OCI-LY3 (cell line): ENCODE results near the gene RSL1D1.

ENCODE experiments used
- CTCF ChIP-seq: fragments of 200-600, 300-600 bp; sonication (generic); IDR thresholded peaks from 2 replicates; pipeline ENCODE4 v1.5.1; 2014; ENCODE audit warnings: antibody characterized with exemption, low read length, low read depth
- EZH2phosphoT487 ChIP-seq: fragments of 200-600 bp; shearing (Covaris generic); IDR thresholded peaks from 2 replicates; pipeline ENCODE4 v1.6.1; 2018; ENCODE audit warnings: antibody characterized with exemption, mixed run types, low read depth

- no peak for TF ChIP-seq CTCF
- TF ChIP-seq EZH2phosphoT487, result no peak
These were observed 15.3 kb downstream of the RSL1D1 start for GRCh38 chr16:11835891-11836649.
